GM12878 (cell line): ENCODE data around the gene CYSRT1. TPM values are rescaled to one million over a fixed set of nuclear protein-coding genes. Genes with fewer than 3 reads are reported as not detected.
A peak's percentile ranks its signal among the peaks of the same experiment; 100 is the strongest.

ENCODE experiments used
- CEBPB ChIP-seq, 2 experiments: fragments of 150-350 bp in 1 of 2; IDR thresholded peaks; 2 replicates each; pipeline ENCODE4 v1.6.1; 2012 to 2014; ENCODE audit warnings: low read depth in 2 of 2, low read length in 2 of 2, borderline replicate concordance in 1 of 2, inconsistent platforms in 1 of 2
- GATAD2B ChIP-seq: fragments of 450-650 bp; conservative IDR thresholded peaks from 2 replicates; pipeline ENCODE4 v1.6.1; 2017; ENCODE audit warnings: low read depth, mild to moderate bottlenecking, moderate library complexity
- JUND ChIP-seq: IDR thresholded peaks from 2 replicates; pipeline ENCODE4 v1.6.1; 2012; ENCODE audit warnings: low read depth, mild to moderate bottlenecking, low read length, improper control_type of control experiment, moderate library complexity
- NBN ChIP-seq: fragments of 450-650 bp; IDR thresholded peaks from 2 replicates; pipeline ENCODE4 v1.6.1; 2016
- NFIC ChIP-seq: IDR thresholded peaks from 2 replicates; pipeline ENCODE4 v1.6.1; 2012; ENCODE audit warnings: low read depth, mild to moderate bottlenecking, inconsistent platforms, low read length, moderate library complexity
- NFYB ChIP-seq: IDR thresholded peaks from 2 replicates; pipeline ENCODE4 v1.6.1; 2011; ENCODE audit warnings: low read depth, mild to moderate bottlenecking, low read length, improper control_type of control experiment, moderate library complexity; ENCODE audit not compliant: insufficient read depth
- RB1 ChIP-seq: fragments of 450-650 bp; formaldehyde crosslinking; IDR thresholded peaks from 2 replicates; pipeline ENCODE4 v1.6.1; 2017; ENCODE audit warnings: mild to moderate bottlenecking, borderline replicate concordance
- RELA ChIP-seq: fragments of 450-650 bp; IDR thresholded peaks from 2 replicates; pipeline ENCODE4 v1.8.0; 2014; ENCODE audit warnings: borderline replicate concordance; ENCODE audit not compliant: partially characterized antibody
- SMARCA5 ChIP-seq: fragments of 450-650 bp; IDR thresholded peaks from 2 replicates; pipeline ENCODE4 v1.6.1; 2017; ENCODE audit warnings: mild to moderate bottlenecking
- SUZ12 ChIP-seq: fragments of 200-600 bp; sonication (generic); IDR thresholded peaks from one replicate; pipeline ENCODE4 v1.6.1; 2018; ENCODE audit warnings: antibody characterized with exemption, mild to moderate bottlenecking; ENCODE audit not compliant: unreplicated experiment
- TBL1XR1 ChIP-seq: IDR thresholded peaks from 2 replicates; pipeline ENCODE4 v1.6.1; 2012; ENCODE audit warnings: low read depth, low read length, improper control_type of control experiment
- YBX1 ChIP-seq: fragments of 450-650 bp; IDR thresholded peaks from 2 replicates; pipeline ENCODE4 v1.6.1; 2016; ENCODE audit warnings: antibody characterized with exemption
- ZBED1 ChIP-seq: IDR thresholded peaks from 2 replicates; pipeline ENCODE4 v1.6.1; 2016; ENCODE audit warnings: borderline replicate concordance
- polyA plus RNA-seq, 11 experiments: library from polyadenylated mRNA; depleted of rRNA in 4 of 11; unstranded in 6 of 11; stranded (reverse) in 5 of 11; fragments of >200 nt; fragmentation: Nextera tagmentation in 4 of 11; fragmentation: Illumina TruSeq in 1 of 11; extraction: Ambion mirVana in 4 of 11; extraction: Trizol in 1 of 11; gene quantifications; 1 replicate in 1 of 11; 2 replicates in 10 of 11; pipeline versions ENCODE4 v1.2.1 to v1.2.3, GENCODE V29; 2011 to 2016; ENCODE audit warnings: inconsistent platforms in 2 of 11, missing spikeins in 2 of 11, low read depth in 1 of 11
- total RNA-seq, 4 experiments: library from RNA; depleted of rRNA in 3 of 4; stranded (reverse); fragments of >200 nt in 3 of 4; fragmentation: Illumina TruSeq in 1 of 4; extraction: Trizol in 1 of 4; gene quantifications; 2 replicates each; pipeline versions ENCODE4 v1.2.1 to v1.2.3, GENCODE V29; 2013 to 2021
- TF ChIP-seq, protein P1 (sequence below): fragments of 450-650 bp; IDR thresholded peaks from 2 replicates; pipeline ENCODE4 v1.6.1; 2016; ENCODE audit warnings: mild to moderate bottlenecking, moderate library complexity, borderline replicate concordance
- TF ChIP-seq, protein P2 (sequence below): fragments of 450-650 bp; IDR thresholded peaks from 2 replicates; pipeline ENCODE4 v1.6.1; 2018; ENCODE audit warnings: borderline replicate concordance, mild to moderate bottlenecking; ENCODE audit not compliant: partially characterized antibody
- TF ChIP-seq, protein P3 (sequence below): fragments of 450-650 bp; IDR thresholded peaks from 2 replicates; pipeline ENCODE4 v1.6.1; 2017; ENCODE audit warnings: mild to moderate bottlenecking, moderate library complexity
- TF ChIP-seq, protein P4 (sequence below): fragments of 450-650 bp; IDR thresholded peaks from 2 replicates; pipeline ENCODE4 v1.6.1; 2017; ENCODE audit warnings: low read depth, mild to moderate bottlenecking, moderate library complexity

Gene CYSRT1
- total and polyA plus RNA-seq, 10 of the 15 experiments (the other 5 are each of a cell fraction or from before 2014, with no cell fraction given): 0.24 to 3.6 (median 0.97) TPM; not detected in 1

DNA sequence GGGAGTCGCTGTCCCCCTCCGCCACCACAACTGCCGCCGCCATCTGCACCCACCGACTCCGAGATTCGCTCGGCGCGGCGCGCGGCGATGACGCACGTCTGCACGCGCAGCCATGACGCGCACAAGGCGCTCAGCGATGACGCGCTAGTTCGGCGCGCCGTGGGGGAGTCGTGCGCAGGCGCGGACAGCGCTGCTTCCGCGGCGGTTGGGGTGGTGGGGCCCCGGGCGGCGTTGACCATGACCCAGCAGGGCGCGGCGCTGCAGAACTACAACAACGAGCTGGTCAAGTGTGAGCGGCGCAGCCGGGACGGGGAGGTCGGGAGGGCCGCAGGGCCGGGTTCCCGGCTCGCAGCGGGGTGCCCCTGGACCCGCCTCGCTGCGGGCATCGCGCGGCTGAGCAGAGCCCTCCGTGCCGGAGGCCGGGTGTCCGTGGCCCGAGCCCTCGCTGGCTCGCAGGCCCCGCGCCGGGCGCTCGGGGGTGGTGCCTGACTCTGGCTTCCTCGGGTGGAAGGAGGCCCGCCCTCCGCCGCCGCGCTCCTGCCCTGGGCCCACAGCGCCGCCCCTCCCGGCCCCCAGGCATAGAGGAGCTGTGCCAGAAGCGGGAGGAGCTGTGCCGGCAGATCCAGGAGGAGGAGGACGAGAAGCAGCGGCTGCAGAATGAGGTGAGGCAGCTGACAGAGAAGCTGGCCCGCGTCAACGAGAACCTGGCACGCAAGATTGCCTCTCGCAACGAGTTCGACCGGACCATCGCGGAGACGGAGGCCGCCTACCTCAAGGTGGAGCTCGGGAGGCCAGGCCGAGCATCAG, 36.3 kb upstream of the CYSRT1 start, which contains the start of the genes ANAPC2 and SSNA1 (continued):
- TF ChIP-seq, protein P1, sequence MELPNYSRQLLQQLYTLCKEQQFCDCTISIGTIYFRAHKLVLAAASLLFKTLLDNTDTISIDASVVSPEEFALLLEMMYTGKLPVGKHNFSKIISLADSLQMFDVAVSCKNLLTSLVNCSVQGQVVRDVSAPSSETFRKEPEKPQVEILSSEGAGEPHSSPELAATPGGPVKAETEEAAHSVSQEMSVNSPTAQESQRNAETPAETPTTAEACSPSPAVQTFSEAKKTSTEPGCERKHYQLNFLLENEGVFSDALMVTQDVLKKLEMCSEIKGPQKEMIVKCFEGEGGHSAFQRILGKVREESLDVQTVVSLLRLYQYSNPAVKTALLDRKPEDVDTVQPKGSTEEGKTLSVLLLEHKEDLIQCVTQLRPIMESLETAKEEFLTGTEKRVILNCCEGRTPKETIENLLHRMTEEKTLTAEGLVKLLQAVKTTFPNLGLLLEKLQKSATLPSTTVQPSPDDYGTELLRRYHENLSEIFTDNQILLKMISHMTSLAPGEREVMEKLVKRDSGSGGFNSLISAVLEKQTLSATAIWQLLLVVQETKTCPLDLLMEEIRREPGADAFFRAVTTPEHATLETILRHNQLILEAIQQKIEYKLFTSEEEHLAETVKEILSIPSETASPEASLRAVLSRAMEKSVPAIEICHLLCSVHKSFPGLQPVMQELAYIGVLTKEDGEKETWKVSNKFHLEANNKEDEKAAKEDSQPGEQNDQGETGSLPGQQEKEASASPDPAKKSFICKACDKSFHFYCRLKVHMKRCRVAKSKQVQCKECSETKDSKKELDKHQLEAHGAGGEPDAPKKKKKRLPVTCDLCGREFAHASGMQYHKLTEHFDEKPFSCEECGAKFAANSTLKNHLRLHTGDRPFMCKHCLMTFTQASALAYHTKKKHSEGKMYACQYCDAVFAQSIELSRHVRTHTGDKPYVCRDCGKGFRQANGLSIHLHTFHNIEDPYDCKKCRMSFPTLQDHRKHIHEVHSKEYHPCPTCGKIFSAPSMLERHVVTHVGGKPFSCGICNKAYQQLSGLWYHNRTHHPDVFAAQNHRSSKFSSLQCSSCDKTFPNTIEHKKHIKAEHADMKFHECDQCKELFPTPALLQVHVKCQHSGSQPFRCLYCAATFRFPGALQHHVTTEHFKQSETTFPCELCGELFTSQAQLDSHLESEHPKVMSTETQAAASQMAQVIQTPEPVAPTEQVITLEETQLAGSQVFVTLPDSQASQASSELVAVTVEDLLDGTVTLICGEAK: 0 out of 2 replicates have a peak, but pooled peaks have one; percentile 33
- TF ChIP-seq NBN: peak; percentile 98
- 0 out of 2 replicates have a peak, but pooled peaks have one; percentile 35 for TF ChIP-seq JUND
- TF ChIP-seq RB1: peak; percentile 81; the same call in 1 of the 2 replicates
- TF ChIP-seq RELA: peak; percentile 87
- no peak for TF ChIP-seq CEBPB (IDR thresholded peaks at IDR 0.05; ENCODE audit: borderline replicate concordance in 1 of 2, low read depth in 2 of 2, low read length in 2 of 2)
- no peak for TF ChIP-seq NFYB
- no peak for TF ChIP-seq YBX1
- TF ChIP-seq TBL1XR1: peak; percentile 88
- TF ChIP-seq, protein P2, sequence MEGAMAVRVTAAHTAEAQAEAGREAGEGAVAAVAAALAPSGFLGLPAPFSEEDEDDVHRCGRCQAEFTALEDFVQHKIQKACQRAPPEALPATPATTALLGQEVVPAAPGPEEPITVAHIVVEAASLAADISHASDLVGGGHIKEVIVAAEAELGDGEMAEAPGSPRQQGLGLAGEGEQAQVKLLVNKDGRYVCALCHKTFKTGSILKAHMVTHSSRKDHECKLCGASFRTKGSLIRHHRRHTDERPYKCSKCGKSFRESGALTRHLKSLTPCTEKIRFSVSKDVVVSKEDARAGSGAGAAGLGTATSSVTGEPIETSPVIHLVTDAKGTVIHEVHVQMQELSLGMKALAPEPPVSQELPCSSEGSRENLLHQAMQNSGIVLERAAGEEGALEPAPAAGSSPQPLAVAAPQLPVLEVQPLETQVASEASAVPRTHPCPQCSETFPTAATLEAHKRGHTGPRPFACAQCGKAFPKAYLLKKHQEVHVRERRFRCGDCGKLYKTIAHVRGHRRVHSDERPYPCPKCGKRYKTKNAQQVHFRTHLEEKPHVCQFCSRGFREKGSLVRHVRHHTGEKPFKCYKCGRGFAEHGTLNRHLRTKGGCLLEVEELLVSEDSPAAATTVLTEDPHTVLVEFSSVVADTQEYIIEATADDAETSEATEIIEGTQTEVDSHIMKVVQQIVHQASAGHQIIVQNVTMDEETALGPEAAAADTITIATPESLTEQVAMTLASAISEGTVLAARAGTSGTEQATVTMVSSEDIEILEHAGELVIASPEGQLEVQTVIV: peak; percentile 35
- TF ChIP-seq, protein P3, sequence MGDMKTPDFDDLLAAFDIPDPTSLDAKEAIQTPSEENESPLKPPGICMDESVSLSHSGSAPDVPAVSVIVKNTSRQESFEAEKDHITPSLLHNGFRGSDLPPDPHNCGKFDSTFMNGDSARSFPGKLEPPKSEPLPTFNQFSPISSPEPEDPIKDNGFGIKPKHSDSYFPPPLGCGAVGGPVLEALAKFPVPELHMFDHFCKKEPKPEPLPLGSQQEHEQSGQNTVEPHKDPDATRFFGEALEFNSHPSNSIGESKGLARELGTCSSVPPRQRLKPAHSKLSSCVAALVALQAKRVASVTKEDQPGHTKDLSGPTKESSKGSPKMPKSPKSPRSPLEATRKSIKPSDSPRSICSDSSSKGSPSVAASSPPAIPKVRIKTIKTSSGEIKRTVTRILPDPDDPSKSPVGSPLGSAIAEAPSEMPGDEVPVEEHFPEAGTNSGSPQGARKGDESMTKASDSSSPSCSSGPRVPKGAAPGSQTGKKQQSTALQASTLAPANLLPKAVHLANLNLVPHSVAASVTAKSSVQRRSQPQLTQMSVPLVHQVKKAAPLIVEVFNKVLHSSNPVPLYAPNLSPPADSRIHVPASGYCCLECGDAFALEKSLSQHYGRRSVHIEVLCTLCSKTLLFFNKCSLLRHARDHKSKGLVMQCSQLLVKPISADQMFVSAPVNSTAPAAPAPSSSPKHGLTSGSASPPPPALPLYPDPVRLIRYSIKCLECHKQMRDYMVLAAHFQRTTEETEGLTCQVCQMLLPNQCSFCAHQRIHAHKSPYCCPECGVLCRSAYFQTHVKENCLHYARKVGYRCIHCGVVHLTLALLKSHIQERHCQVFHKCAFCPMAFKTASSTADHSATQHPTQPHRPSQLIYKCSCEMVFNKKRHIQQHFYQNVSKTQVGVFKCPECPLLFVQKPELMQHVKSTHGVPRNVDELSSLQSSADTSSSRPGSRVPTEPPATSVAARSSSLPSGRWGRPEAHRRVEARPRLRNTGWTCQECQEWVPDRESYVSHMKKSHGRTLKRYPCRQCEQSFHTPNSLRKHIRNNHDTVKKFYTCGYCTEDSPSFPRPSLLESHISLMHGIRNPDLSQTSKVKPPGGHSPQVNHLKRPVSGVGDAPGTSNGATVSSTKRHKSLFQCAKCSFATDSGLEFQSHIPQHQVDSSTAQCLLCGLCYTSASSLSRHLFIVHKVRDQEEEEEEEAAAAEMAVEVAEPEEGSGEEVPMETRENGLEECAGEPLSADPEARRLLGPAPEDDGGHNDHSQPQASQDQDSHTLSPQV: peak; percentile 72
- TF ChIP-seq SMARCA5: peak; percentile 87
- TF ChIP-seq SUZ12: no peak
- TF ChIP-seq GATAD2B: peak; percentile 97
- no peak for TF ChIP-seq ZBED1
- TF ChIP-seq, protein P4, sequence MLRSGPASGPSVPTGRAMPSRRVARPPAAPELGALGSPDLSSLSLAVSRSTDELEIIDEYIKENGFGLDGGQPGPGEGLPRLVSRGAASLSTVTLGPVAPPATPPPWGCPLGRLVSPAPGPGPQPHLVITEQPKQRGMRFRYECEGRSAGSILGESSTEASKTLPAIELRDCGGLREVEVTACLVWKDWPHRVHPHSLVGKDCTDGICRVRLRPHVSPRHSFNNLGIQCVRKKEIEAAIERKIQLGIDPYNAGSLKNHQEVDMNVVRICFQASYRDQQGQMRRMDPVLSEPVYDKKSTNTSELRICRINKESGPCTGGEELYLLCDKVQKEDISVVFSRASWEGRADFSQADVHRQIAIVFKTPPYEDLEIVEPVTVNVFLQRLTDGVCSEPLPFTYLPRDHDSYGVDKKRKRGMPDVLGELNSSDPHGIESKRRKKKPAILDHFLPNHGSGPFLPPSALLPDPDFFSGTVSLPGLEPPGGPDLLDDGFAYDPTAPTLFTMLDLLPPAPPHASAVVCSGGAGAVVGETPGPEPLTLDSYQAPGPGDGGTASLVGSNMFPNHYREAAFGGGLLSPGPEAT: peak; percentile 99
- TF ChIP-seq NFIC: no peak
